HepG2 (cell line): Measurements from ENCODE around the gene TCF3. TPM values are rescaled to one million over a fixed set of nuclear protein-coding genes. Genes with fewer than 3 reads are reported as not detected.

Experiments
- ATRX ChIP-seq: sonication (generic); formaldehyde crosslinking; IDR thresholded peaks from 2 replicates; pipeline ENCODE4 v1.4.0; 2020; ENCODE audit warnings: missing genetic modification reagents, borderline replicate concordance
- BCLAF1 ChIP-seq: fragments of 450-650 bp; IDR thresholded peaks from 2 replicates; pipeline ENCODE4 v1.6.1; 2017; ENCODE audit warnings: mild to moderate bottlenecking
- LRRFIP1 ChIP-seq: sonication (generic); formaldehyde crosslinking; conservative IDR thresholded peaks from 2 replicates; pipeline ENCODE4 v1.4.0; 2020; ENCODE audit warnings: missing genetic modification reagents
- MTA1 ChIP-seq: sonication (generic); formaldehyde crosslinking; IDR thresholded peaks from 2 replicates; pipeline ENCODE4 v1.4.0; 2020; ENCODE audit warnings: missing genetic modification reagents, mild to moderate bottlenecking, borderline replicate concordance
- RARA ChIP-seq: IDR thresholded peaks from 2 replicates; pipeline ENCODE4 v1.6.1; 2016; ENCODE audit warnings: missing genetic modification reagents, missing compliant biosample characterization
- TBX3 ChIP-seq: fragments of 450-650 bp; IDR thresholded peaks from 2 replicates; pipeline ENCODE4 v1.6.1; 2017; ENCODE audit warnings: antibody characterized with exemption, mild to moderate bottlenecking, inconsistent platforms, borderline replicate concordance
- TP53 ChIP-seq: sonication (generic); formaldehyde crosslinking; conservative IDR thresholded peaks from 2 replicates; pipeline ENCODE4 v1.4.0; 2020; ENCODE audit warnings: missing genetic modification reagents
- UBTF ChIP-seq: sonication (generic); formaldehyde crosslinking; IDR thresholded peaks from 2 replicates; pipeline ENCODE4 v1.4.0; 2020; ENCODE audit warnings: mild to moderate bottlenecking, missing genetic modification reagents
- ZC3H4 ChIP-seq: sonication (generic); formaldehyde crosslinking; IDR thresholded peaks from 2 replicates; pipeline ENCODE4 v1.4.0; 2020; ENCODE audit warnings: missing genetic modification reagents, borderline replicate concordance
- ZFP41 ChIP-seq: sonication (generic); formaldehyde crosslinking; IDR thresholded peaks from 2 replicates; pipeline ENCODE4 v1.4.0; 2020; ENCODE audit warnings: mild to moderate bottlenecking, missing genetic modification reagents, borderline replicate concordance
- ZFP90 ChIP-seq: sonication (generic); formaldehyde crosslinking; IDR thresholded peaks from 2 replicates; pipeline ENCODE4 v1.8.0; 2022; ENCODE audit warnings: missing genetic modification reagents, mild to moderate bottlenecking, inconsistent platforms, borderline replicate concordance
- ZNF138 ChIP-seq: sonication (generic); formaldehyde crosslinking; IDR thresholded peaks from 2 replicates; pipeline ENCODE4 v1.5.0; 2020; ENCODE audit warnings: mild to moderate bottlenecking, low read depth, missing genetic modification reagents
- ZNF281 ChIP-seq: sonication (generic); formaldehyde crosslinking; IDR thresholded peaks from 2 replicates; pipeline ENCODE4 v1.4.0; 2020; ENCODE audit warnings: missing genetic modification reagents, borderline replicate concordance
- ZNF770 ChIP-seq: sonication (generic); formaldehyde crosslinking; IDR thresholded peaks from 2 replicates; pipeline ENCODE4 v1.5.0; 2020; ENCODE audit warnings: mild to moderate bottlenecking, missing genetic modification reagents
- polyA plus RNA-seq, 8 experiments: library from polyadenylated mRNA; depleted of rRNA in 3 of 8; stranded (reverse) in 7 of 8; unstranded in 1 of 8; fragments of >200 nt; fragmentation: Illumina TruSeq in 4 of 8; extraction: Trizol in 4 of 8; gene quantifications; 2 replicates each; pipeline versions ENCODE4 v1.2.1 to v1.2.3, GENCODE V29; 2011 to 2016; ENCODE audit warnings: low read depth in 4 of 8, missing spikeins in 1 of 8, mixed read lengths in 1 of 8; ENCODE audit not compliant: insufficient read depth in 1 of 8
- total RNA-seq, 5 experiments: library from RNA; depleted of rRNA; stranded (reverse); fragments of >200 nt; fragmentation: Illumina TruSeq; extraction: Trizol; gene quantifications; 2 replicates each; pipeline ENCODE4 v1.2.3, GENCODE V29; 2016; ENCODE audit warnings: low read depth in 1 of 5

TCF3 gene
- total and polyA plus RNA-seq, 2 of the 13 experiments (the other 11 are each of a cell fraction or from before 2014, with no cell fraction given), result 51.4 to 53.2 TPM

- TF ChIP-seq UBTF (CRISPR knock-in tag) (peak; percentile 97), TBX3 (no peak), ZNF138 (CRISPR knock-in tag) (0 out of 2 replicates have a peak, but pooled peaks have one; percentile 9), ZC3H4 (CRISPR knock-in tag) (0 out of 2 replicates have a peak, but pooled peaks have one; percentile 67), ZNF281 (CRISPR knock-in tag) (no peak), RARA (CRISPR knock-in tag) (peak; percentile 34; the same call in 1 of the 2 replicates), ZNF770 (CRISPR knock-in tag) (no peak; the same call in 1 of the 2 replicates), TP53 (CRISPR knock-in tag) (peak; percentile 80; the same call in 1 of the 2 replicates), LRRFIP1 (CRISPR knock-in tag) (0 out of 2 replicates have a peak, but pooled peaks have one; percentile 42), MTA1 (no peak), BCLAF1 (no peak), ZFP41 (no peak), ATRX (no peak), ZFP90 (CRISPR knock-in tag) (no peak)
Observed at GRCh38 chr19:1605236-1606137, 46.9 kb downstream of the TCF3 start, which contains the start of gene UQCR11 (continued).
